ENCODE measurements around the gene HAVCR2. TPM values are rescaled to one million over a fixed set of nuclear protein-coding genes. Genes with fewer than 3 reads are reported as not detected.
"Not testable (repeated sequence)": the region's sequence is repeated elsewhere in the genome, so short reads cannot be mapped to it uniquely, and the experiment has no call there.

The HAVCR2 gene
- total RNA-seq, 1 donor from 2014 or later = 0.21 TPM

DNA sequence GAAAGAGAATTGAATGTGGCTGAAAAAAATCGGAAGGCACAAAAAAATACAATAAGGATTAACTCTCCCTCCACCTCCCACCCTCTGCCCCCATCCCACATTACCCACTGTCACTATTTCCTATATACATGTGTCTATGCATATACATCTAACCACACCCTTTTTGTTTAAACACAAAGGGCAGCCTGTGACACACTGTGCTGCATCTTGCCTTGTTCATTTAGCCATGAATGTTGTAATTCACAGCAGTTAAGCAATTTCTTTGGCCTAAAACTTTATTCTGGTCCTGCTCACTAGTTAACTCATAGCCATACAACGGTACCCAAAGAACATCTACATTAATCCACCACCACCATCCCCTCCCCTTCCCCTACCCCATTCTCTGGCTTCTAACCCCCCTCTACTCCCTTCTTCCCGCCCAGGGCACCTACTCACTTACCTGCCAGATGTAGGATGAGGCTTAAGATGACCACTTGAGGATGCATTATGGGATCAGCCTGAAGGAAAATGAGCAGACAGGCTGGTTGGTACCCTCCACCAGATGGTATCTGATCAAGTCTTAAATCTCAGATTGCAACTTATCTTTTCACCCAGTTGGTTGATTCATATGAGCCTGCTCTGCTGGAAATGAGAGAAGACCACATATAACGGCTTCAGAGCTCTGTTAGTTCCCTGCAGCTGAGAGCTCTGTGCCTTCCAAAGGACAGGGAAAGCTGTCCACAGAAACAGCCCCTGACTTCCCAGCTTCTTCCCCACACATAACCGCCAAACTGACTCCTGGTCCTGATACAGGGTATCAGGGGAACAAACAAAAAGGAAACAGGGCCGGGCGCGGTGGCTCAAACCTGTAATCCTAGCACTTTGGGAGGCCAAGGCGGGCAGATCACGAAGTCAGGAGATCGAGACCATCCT, 51.1 kb downstream of the HAVCR2 start:
- no peak for TF ChIP-seq CTCF (IDR thresholded peaks at IDR 0.05)
- no peaks in the 10 kb centered on the region for H3K4me1 Mint-ChIP-seq (ENCODE audit: unreplicated experiment)
- H3K9me3 Mint-ChIP-seq (ENCODE audit: unreplicated experiment) = no peaks in the 10 kb centered on the region
- DNase-seq (ENCODE audit: extremely low spot score, unreplicated experiment) = no peak
- H3K4me3 Mint-ChIP-seq (ENCODE audit: unreplicated experiment) = no peak overlapping the region
- H3K36me3 Mint-ChIP-seq (ENCODE audit: unreplicated experiment) = no peaks in the 10 kb centered on the region
- no peaks in the 10 kb centered on the region for H3K27me3 Mint-ChIP-seq (ENCODE audit: unreplicated experiment)
- no peak overlapping the region for H3K27ac Mint-ChIP-seq (ENCODE audit: unreplicated experiment)

DNA sequence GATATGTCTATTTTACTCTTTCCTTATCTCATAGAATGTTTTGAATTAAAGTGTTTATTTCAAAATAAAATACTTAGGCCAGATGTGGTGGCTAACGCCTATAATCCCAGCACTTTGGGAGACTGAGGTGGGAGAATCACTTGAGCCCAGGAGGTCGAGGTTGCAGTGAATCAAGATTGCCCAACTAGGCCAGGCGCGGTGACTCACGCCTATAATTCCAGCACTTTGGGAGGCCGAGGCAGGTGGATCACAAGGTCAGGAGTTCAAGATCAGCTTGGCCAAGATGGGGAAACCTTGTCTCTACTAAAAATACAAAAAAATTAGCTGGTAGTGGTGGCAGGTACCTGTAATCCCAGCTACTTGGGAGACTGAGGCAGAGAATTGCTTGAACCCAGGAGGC, 52.0 kb downstream of the HAVCR2 start:
- H3K27me3 Mint-ChIP-seq (ENCODE audit: unreplicated experiment); H3K9me3 Mint-ChIP-seq (ENCODE audit: unreplicated experiment); H3K36me3 Mint-ChIP-seq (ENCODE audit: unreplicated experiment); H3K4me1 Mint-ChIP-seq (ENCODE audit: unreplicated experiment); H3K4me3 Mint-ChIP-seq (ENCODE audit: unreplicated experiment); H3K27ac Mint-ChIP-seq (ENCODE audit: unreplicated experiment); DNase-seq (ENCODE audit: extremely low spot score, unreplicated experiment): not testable (repeated sequence)

GRCh38 chr5:157051604-157052245, 57.1 kb downstream of the HAVCR2 start:
- H3K27me3 Mint-ChIP-seq (ENCODE audit: unreplicated experiment) = no peaks in the 10 kb centered on the region
- H3K36me3 Mint-ChIP-seq (ENCODE audit: unreplicated experiment) = no peaks in the 10 kb centered on the region
- DNase-seq (ENCODE audit: extremely low spot score, unreplicated experiment) = no peak
- no peak overlapping the region for H3K4me3 Mint-ChIP-seq (ENCODE audit: unreplicated experiment)
- TF ChIP-seq CTCF (IDR thresholded peaks at IDR 0.05) = no peak
- no peak overlapping the region for H3K27ac Mint-ChIP-seq (ENCODE audit: unreplicated experiment)
- no peaks in the 10 kb centered on the region for H3K4me1 Mint-ChIP-seq (ENCODE audit: unreplicated experiment)
- no peaks in the 10 kb centered on the region for H3K9me3 Mint-ChIP-seq (ENCODE audit: unreplicated experiment)

- Mint-ChIP-seq H3K4me3 (ENCODE audit: unreplicated experiment) (no peak overlapping the region), H3K4me1 (ENCODE audit: unreplicated experiment) (no peaks in the 10 kb centered on the region), H3K27ac (ENCODE audit: unreplicated experiment) (no peak overlapping the region), H3K27me3 (ENCODE audit: unreplicated experiment) (peaks cover 2% of the 10 kb centered on the region), H3K36me3 (ENCODE audit: unreplicated experiment) (no peaks in the 10 kb centered on the region), H3K9me3 (ENCODE audit: unreplicated experiment) (no peaks in the 10 kb centered on the region)
- no peak for TF ChIP-seq CTCF (IDR thresholded peaks at IDR 0.05)
- no peak for DNase-seq (ENCODE audit: extremely low spot score, unreplicated experiment)
Measured at GRCh38 chr5:157050050-157050449, 58.8 kb downstream of the HAVCR2 start.

GRCh38 chr5:157049605-157050004, 59.2 kb downstream of the HAVCR2 start:
- Mint-ChIP-seq H3K4me3 (ENCODE audit: unreplicated experiment) (no peak overlapping the region), H3K9me3 (ENCODE audit: unreplicated experiment) (no peaks in the 10 kb centered on the region), H3K36me3 (ENCODE audit: unreplicated experiment) (no peaks in the 10 kb centered on the region), H3K4me1 (ENCODE audit: unreplicated experiment) (no peaks in the 10 kb centered on the region), H3K27ac (ENCODE audit: unreplicated experiment) (no peak overlapping the region), H3K27me3 (ENCODE audit: unreplicated experiment) (peaks cover 2% of the 10 kb centered on the region)
- TF ChIP-seq CTCF (IDR thresholded peaks at IDR 0.05) = no peak
- DNase-seq (ENCODE audit: extremely low spot score, unreplicated experiment) = no peak

Data from osteocyte (in vitro differentiated cells).